Lung (tissue), 12 donors: ENCODE measurements around the gene UBB. TPM values are rescaled to one million over a fixed set of nuclear protein-coding genes. Genes with fewer than 3 reads are reported as not detected.

ENCODE experiments used
- ATAC-seq: fragments of 200-7000 bp; cut with Tn5 transposase; one replicate; pipeline ENCODE4 v1.9.1; 2020; ENCODE audit warnings: moderate number of reproducible peaks; ENCODE audit not compliant: insufficient read depth, low FRiP score
- DNase-seq, 3 donors: peaks; one replicate each; pipeline ENCODE4 v3.0.0-alpha.2; 2013 to 2017
- H3K27ac ChIP-seq, 2 donors: one replicate each; pipeline ENCODE4 v1.5.1; 2013; ENCODE audit warnings: mild to moderate bottlenecking in 2 of 2, moderate library complexity in 2 of 2, control low read depth in 1 of 2, inconsistent platforms in 1 of 2, low read depth in 1 of 2, low read length in 1 of 2
- H3K27me3 ChIP-seq, 3 donors: one replicate each; pipeline ENCODE4 v1.5.1; 2013; ENCODE audit warnings: low read length in 2 of 3; ENCODE audit not compliant: control insufficient read depth in 3 of 3, insufficient read depth in 3 of 3
- H3K36me3 ChIP-seq, 4 donors: one replicate each; pipeline ENCODE4 v1.5.1; 2013; ENCODE audit warnings: low read length in 4 of 4, mild to moderate bottlenecking in 1 of 4, moderate library complexity in 1 of 4; ENCODE audit not compliant: control insufficient read depth in 4 of 4, insufficient read depth in 4 of 4
- H3K4me1 ChIP-seq, 5 donors: one replicate each; pipeline ENCODE4 v1.5.1; 2013; ENCODE audit warnings: low read length in 5 of 5, mild to moderate bottlenecking in 2 of 5, moderate library complexity in 1 of 5; ENCODE audit not compliant: control insufficient read depth in 5 of 5, insufficient read depth in 5 of 5
- H3K4me3 ChIP-seq: one replicate; pipeline ENCODE4 v1.5.1; 2013; ENCODE audit warnings: mild to moderate bottlenecking, control low read depth, moderate library complexity
- H3K9ac ChIP-seq, 2 donors: one replicate each; pipeline ENCODE4 v1.5.1; 2013; ENCODE audit warnings: low read length in 2 of 2, control low read depth in 1 of 2; ENCODE audit not compliant: insufficient read depth in 1 of 2
- H3K9me3 ChIP-seq, 4 donors: one replicate each; pipeline ENCODE4 v1.5.1; 2013; ENCODE audit warnings: low read length in 3 of 4, mild to moderate bottlenecking in 1 of 4, moderate library complexity in 1 of 4; ENCODE audit not compliant: control insufficient read depth in 4 of 4, insufficient read depth in 3 of 4
- WGBS, 2 donors: extraction: QIAGEN DNeasy Blood & Tissue Kit; methylation state at CpG; one replicate each; pipeline ENCODE4 v1.1.7; 2013; 5-methylcytosine and 5-hydroxymethylcytosine counted together
- polyA plus RNA-seq, 2 donors: library from polyadenylated mRNA; stranded (reverse); fragments of 200-250 nt; gene quantifications; one replicate each; pipeline ENCODE4 v1.2.1, GENCODE V29; 2013
- total RNA-seq, 2 donors: library from RNA; depleted of rRNA in 1 of 2; stranded (reverse); fragments of >200 nt in 1 of 2; gene quantifications; one replicate each; pipeline ENCODE4 v1.2.1, GENCODE V29; 2014 to 2021
- TF ChIP-seq, protein P1 (sequence below): IDR thresholded peaks from 2 replicates; pipeline ENCODE4 v1.5.1; 2012; ENCODE audit warnings: mild to moderate bottlenecking; ENCODE audit errors: control extremely low read depth, extremely low read depth
- donor health status: control.
- donor health status: control.
- donor health status: Bipolar disorder and iron deficiency.
- donor health status: healthy.
- donor health status: DM: yes; HTN: yes; CAD: no.

UBB gene
- total and polyA plus RNA-seq, 4 donors, result 602 to 1,870 (median 1,244) TPM

DNA sequence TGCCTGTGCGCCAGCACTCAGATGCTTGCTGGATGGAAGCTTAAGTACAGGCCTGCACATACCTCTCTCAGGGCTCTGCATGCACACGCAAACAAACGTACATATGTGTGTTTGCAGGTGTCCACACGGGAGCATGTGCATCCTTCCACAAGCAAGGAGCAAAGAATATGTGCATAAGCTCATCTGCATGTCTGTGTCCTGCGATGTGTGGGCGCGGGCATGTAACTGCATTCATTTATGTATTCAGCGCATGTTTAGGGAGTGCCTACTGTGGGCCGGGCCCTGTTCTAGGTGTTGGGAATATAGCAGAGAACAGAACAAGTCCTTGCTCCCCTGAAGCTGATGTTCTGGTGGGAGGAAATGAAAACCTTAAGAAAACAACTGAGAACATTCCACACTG is 48.2 kb downstream of the UBB start:
- no peak overlapping the region for H3K4me3 ChIP-seq
- DNase-seq (no peak), ATAC-seq (no peak)
- WGBS, 2 donors, result 94 to 95% methylated on average over 9 of the region's 9 CpGs
- no peaks in the 10 kb centered on the region for H3K27me3 ChIP-seq
- no peaks in the 10 kb centered on the region for H3K9me3 ChIP-seq
- H3K36me3 ChIP-seq, result peaks cover 0 to 40% (median 0%) of the 10 kb centered on the region in 4 donors
- TF ChIP-seq, protein P1, sequence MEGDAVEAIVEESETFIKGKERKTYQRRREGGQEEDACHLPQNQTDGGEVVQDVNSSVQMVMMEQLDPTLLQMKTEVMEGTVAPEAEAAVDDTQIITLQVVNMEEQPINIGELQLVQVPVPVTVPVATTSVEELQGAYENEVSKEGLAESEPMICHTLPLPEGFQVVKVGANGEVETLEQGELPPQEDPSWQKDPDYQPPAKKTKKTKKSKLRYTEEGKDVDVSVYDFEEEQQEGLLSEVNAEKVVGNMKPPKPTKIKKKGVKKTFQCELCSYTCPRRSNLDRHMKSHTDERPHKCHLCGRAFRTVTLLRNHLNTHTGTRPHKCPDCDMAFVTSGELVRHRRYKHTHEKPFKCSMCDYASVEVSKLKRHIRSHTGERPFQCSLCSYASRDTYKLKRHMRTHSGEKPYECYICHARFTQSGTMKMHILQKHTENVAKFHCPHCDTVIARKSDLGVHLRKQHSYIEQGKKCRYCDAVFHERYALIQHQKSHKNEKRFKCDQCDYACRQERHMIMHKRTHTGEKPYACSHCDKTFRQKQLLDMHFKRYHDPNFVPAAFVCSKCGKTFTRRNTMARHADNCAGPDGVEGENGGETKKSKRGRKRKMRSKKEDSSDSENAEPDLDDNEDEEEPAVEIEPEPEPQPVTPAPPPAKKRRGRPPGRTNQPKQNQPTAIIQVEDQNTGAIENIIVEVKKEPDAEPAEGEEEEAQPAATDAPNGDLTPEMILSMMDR, result no peak
- no peak overlapping the region for H3K9ac ChIP-seq
- peaks cover 0 to 14% (median 0%) of the 10 kb centered on the region in 5 donors for H3K4me1 ChIP-seq
- no peak overlapping the region for H3K27ac ChIP-seq

DNA sequence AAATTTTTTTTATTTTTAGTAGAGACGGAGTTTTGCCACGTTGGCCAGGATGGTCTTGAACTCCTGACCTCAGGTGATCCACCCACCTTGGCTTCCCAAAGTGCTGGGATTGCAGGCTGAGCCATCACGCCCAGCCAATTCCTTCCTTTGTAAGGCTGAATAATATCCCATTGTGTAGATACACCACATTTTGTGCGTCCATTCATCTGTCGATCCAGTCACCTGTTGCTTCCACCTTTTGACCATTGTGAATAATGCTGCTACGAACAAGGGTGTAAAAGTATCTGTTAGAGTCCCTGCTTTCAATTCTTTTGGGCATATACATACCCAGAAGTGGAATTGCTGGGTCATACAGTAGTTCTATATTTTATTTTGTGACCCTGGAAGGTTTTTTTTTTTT is 49.8 kb downstream of the UBB start:
- TF ChIP-seq, protein P1, result no peak
- Histone ChIP-seq H3K9me3 (no peaks in the 10 kb centered on the region), H3K9ac (no peak overlapping the region), H3K36me3 (peaks cover 0 to 39% (median 0%) of the 10 kb centered on the region in 4 donors), H3K4me1 (peaks cover 0 to 13% (median 0%) of the 10 kb centered on the region in 5 donors), H3K4me3 (no peak overlapping the region), H3K27me3 (no peaks in the 10 kb centered on the region), H3K27ac (no peak overlapping the region)
- no peak for ATAC-seq
- 72 to 90% methylated on average over 6 of the region's 6 CpGs for WGBS, 2 donors
- DNase-seq, result no peak

DNA sequence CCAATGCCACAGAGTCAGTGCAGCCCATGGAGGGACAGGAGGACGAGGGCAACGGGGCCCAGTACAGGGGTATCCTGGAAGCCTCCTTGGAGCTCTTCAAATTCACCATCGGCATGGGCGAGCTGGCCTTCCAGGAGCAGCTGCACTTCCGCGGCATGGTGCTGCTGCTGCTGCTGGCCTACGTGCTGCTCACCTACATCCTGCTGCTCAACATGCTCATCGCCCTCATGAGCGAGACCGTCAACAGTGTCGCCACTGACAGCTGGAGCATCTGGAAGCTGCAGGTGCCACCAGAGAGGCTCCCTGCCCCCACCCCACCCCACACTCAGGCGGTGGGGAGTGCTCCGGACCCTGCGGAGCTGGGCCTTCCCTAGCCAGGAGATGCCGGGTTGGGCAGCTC is 51.1 kb downstream of the UBB start:
- 95 to 97% methylated on average over 15 of the region's 15 CpGs for WGBS, 2 donors
- Histone ChIP-seq H3K27ac (no peak overlapping the region), H3K27me3 (no peaks in the 10 kb centered on the region), H3K4me3 (no peak overlapping the region), H3K9ac (no peak overlapping the region), H3K36me3 (peaks cover 0 to 30% (median 0%) of the 10 kb centered on the region in 4 donors), H3K9me3 (no peaks in the 10 kb centered on the region), H3K4me1 (peaks cover 0 to 9% (median 0%) of the 10 kb centered on the region in 5 donors)
- ATAC-seq, result no peak
- no peak for DNase-seq
- TF ChIP-seq, protein P1, result no peak

Other genes with a start within 250 kb of the UBB start
- gene NCOR1, start 165.6 kb upstream of the UBB start, total RNA-seq, result 100 to 1,000 TPM; 119 to 201 TPM
- 10 to 100 TPM; 31.9 to 41.3 TPM for gene NCOR1, start 165.6 kb upstream of the UBB start, polyA plus RNA-seq
- gene PIGL, start 163.9 kb upstream of the UBB start, total RNA-seq, result 10 to 100 TPM; 30.7 to 38.1 TPM
- gene PIGL, start 163.9 kb upstream of the UBB start, polyA plus RNA-seq, result 10 to 100 TPM in 1 of 2 donors, 1 to 10 TPM in 1; 8.9 to 23.5 TPM
- 10 to 100 TPM; 13.9 to 16.8 TPM for gene CENPV, start 27.6 kb upstream of the UBB start, total RNA-seq
- gene CENPV, start 27.6 kb upstream of the UBB start, polyA plus RNA-seq, result 10 to 100 TPM; 10.1 to 15.1 TPM
- 100 to 1,000 TPM in 1 of 2 donors, 10 to 100 TPM in 1; 12.6 to 105 TPM for gene TRPV2, start 34.5 kb downstream of the UBB start, total RNA-seq
- 10 to 100 TPM; 45.1 to 46.3 TPM for gene TRPV2, start 34.5 kb downstream of the UBB start, polyA plus RNA-seq
- 1 to 10 TPM; 3.3 to 3.4 TPM for gene LRRC75A, start 111.1 kb downstream of the UBB start, total RNA-seq
- 1 to 10 TPM in 1 of 2 donors, under 1 TPM in 1; 0.68 to 1.6 TPM for gene LRRC75A, start 111.1 kb downstream of the UBB start, polyA plus RNA-seq
- gene ZNF287, start 188.1 kb downstream of the UBB start, total RNA-seq, result 1 to 10 TPM; 5.4 to 6.6 TPM
- gene ZNF287, start 188.1 kb downstream of the UBB start, polyA plus RNA-seq, result 1 to 10 TPM; 2.7 to 4.6 TPM